Muscle of leg (tissue), 16 donors: ENCODE measurements around the gene GNG3. TPM values are rescaled to one million over a fixed set of nuclear protein-coding genes. Genes with fewer than 3 reads are reported as not detected.

Experiments used
- DNase-seq: peaks from one replicate; pipeline ENCODE4 v3.0.0; 2013
- H3K27ac ChIP-seq: one replicate; pipeline ENCODE4 v1.5.1; 2013; ENCODE audit warnings: mild to moderate bottlenecking, low read length, control low read depth
- H3K27me3 ChIP-seq: one replicate; pipeline ENCODE4 v1.6.1; 2013; ENCODE audit warnings: low read length; ENCODE audit not compliant: control insufficient read depth, insufficient read depth
- H3K36me3 ChIP-seq: one replicate; pipeline ENCODE4 v1.6.1; 2013; ENCODE audit warnings: low read length; ENCODE audit not compliant: control insufficient read depth, insufficient read depth
- H3K4me1 ChIP-seq: one replicate; pipeline ENCODE4 v1.6.1; 2013; ENCODE audit warnings: low read length; ENCODE audit not compliant: control insufficient read depth, insufficient read depth
- H3K4me3 ChIP-seq: one replicate; pipeline ENCODE4 v1.5.1; 2013; ENCODE audit warnings: low read length, control low read depth
- H3K9me3 ChIP-seq: replicated peaks from 2 replicates; pipeline ENCODE4 v1.6.1; 2013; ENCODE audit warnings: low read depth, low read length; ENCODE audit not compliant: control insufficient read depth
- WGBS: methylation state at CpG from one replicate; pipeline ENCODE4 v1.1.5; 2013; ENCODE audit warnings: missing lambda C conversion rate; ENCODE audit not compliant: insufficient coverage; 5-methylcytosine and 5-hydroxymethylcytosine counted together
- long read RNA-seq, 11 donors: transcript quantifications; one replicate each; lab custom pipeline, GENCODE V29; 2026
- polyA plus RNA-seq, 8 donors: library from polyadenylated mRNA; unstranded; fragments of 120-200 nt; gene quantifications; one replicate each; pipeline versions ENCODE4 v1.2.1 to v1.2.3, GENCODE V29; 2013; ENCODE audit warnings: inconsistent platforms in 1 of 8, low replicate concordance in 1 of 8; ENCODE audit not compliant: insufficient read length in 8 of 8, insufficient read depth in 1 of 8
- total RNA-seq: library from RNA; stranded (reverse); fragments of 120-200 nt; gene quantifications from one replicate; pipeline ENCODE4 v1.2.4, GENCODE V29; 2013

The GNG3 gene
- total RNA-seq (not detected), polyA plus RNA-seq (1 to 10 TPM in 1 of 8 donors, under 1 TPM in 7; 0.28 to 1.5 (median 0.48) TPM)
- long read RNA-seq, donor 1 = 0 reads
- long read RNA-seq, donor 2 = 0 reads
- long read RNA-seq, donor 3 = 0 reads
- long read RNA-seq, donor 4, partial matches to known transcripts = 0 of 1 reads
- long read RNA-seq, donor 4, other reads (novel, unspliced or antisense) = 0 of 1 reads
- long read RNA-seq, donor 5 = 0 reads
- long read RNA-seq, donor 6 = 0 reads
- long read RNA-seq, donor 7, partial matches to known transcripts = 0 of 1 reads
- long read RNA-seq, donor 7, other reads (novel, unspliced or antisense) = 0 of 1 reads
- long read RNA-seq, donor 8 = 0 reads
- long read RNA-seq, donor 9 = 0 reads
- long read RNA-seq, donor 10 = 0 reads
- long read RNA-seq, donor 11 = 0 reads

GRCh38 chr11:62707277-62707861, at the start of gene GNG3, which contains the start of gene BSCL2:
Gene GNG3 (plus strand): TSS chr11:62707676. CDS start chr11:62708296, 620 bp downstream.
Gene BSCL2 (minus strand): TSS chr11:62707424. CDS start chr11:62707195, 229 bp downstream.
- Histone ChIP-seq H3K36me3 (peaks cover 29% of the 10 kb centered on the region), H3K4me3 (peak within 1 kb of the TSS; percentile 92), H3K9me3 (no peaks in the 10 kb centered on the region), H3K27me3 (no peaks in the 10 kb centered on the region), H3K4me1 (peaks cover 43% of the 10 kb centered on the region), H3K27ac (peak within 1 kb of the TSS; percentile 87)
- 71% methylated on average over 5 of the region's 10 CpGs for whole genome bisulfite sequencing
- peak; percentile 46 for DNase-seq

DNA sequence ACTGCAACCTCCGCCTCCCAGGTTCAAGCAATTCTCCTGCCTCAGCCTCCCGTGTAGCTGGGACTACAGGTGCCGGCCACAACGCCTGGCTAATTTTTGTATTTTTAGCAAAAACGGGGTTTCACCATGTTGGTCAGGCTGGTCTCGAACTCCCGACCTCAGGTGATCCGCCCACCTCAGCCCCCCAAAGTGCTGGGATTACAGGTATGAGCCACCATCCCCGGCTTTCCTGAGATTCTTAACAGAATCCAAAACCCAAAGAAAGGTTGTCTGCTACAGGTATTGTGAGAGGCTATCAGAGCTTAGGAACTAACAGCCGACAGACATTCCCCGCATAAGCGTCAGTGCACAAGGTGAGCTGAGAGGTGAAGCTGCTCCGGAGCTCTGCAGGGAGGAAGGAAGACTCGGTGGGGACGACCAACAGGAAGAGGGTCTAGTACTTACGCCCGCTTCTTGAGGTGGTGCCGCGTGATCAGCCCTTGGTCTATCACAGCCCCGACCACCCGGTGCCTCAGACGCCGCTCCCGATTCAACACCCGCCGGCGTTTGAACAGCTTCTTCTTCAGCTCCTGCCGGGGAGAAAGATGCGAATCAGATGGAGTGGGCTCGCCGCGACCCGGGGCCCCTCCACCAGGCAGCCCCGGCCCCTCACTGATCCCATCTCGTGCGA, 42.9 kb upstream of the GNG3 start:
- no peak for DNase-seq
- 2% methylated on average over 34 of the region's 36 CpGs for WGBS
- H3K4me1 ChIP-seq = peaks cover 18% of the 10 kb centered on the region
- peak overlapping the region; percentile 97 for H3K27ac ChIP-seq
- no peaks in the 10 kb centered on the region for H3K9me3 ChIP-seq
- H3K4me3 ChIP-seq = peak overlapping the region; percentile 95
- peaks cover 28% of the 10 kb centered on the region for H3K36me3 ChIP-seq
- H3K27me3 ChIP-seq = no peaks in the 10 kb centered on the region

DNA sequence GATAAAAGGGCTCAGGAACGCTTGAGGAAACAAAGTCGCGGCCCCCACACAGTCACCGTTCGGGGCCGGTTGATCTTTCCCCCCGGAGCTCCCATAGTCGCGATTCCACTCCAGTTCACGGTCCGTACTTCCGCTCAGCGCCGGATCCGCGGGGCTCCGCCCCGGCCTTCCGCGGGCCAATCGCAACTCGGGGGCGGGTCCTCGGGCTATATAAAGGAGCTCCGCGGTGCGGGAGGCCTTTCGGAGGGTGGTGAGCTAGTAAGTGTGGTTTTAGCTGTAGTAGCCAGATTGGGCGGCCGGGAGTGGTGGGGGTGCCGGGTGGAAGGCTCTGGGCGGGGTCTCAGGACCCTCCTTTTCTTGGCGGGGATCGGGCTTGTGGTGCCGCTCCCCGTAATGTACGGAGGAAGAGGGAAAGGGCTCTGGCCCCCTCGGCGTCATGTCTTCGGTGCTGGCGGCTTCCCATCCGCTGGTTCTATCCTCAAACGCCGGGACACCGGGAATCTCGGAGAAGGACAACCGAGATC, 42.3 kb upstream of the GNG3 start, which contains the start of the genes C11orf98 and CSKMT:
C11orf98 (minus strand) TSS at position 136 of the 524 bp plus-strand sequence; CDS start at position 95, 41 bp downstream.
CSKMT (plus strand) TSS at position 238 of the 524 bp plus-strand sequence. CDS start 568 bp downstream, outside the sequence.
- H3K9me3 ChIP-seq = no peaks in the 10 kb centered on the region
- H3K4me1 ChIP-seq = peaks cover 24% of the 10 kb centered on the region

GRCh38 chr11:62665599-62666258, 41.7 kb upstream of the GNG3 start:
- Histone ChIP-seq H3K9me3 (no peaks in the 10 kb centered on the region), H3K27me3 (no peaks in the 10 kb centered on the region), H3K36me3 (peaks cover 28% of the 10 kb centered on the region), H3K4me1 (peaks cover 25% of the 10 kb centered on the region), H3K4me3 (peak overlapping the region; percentile 95), H3K27ac (peak overlapping the region; percentile 97)
- DNase-seq = no peak
- WGBS = 2% methylated on average over 37 of the region's 39 CpGs

More for the DNA sequence above, 42.3 kb upstream of the GNG3 start, which contains the start of the genes C11orf98 and CSKMT:
- under 1% methylated on average over 43 of the region's 47 CpGs for WGBS
- H3K36me3 ChIP-seq = peaks cover 28% of the 10 kb centered on the region
- H3K27me3 ChIP-seq = no peaks in the 10 kb centered on the region
- H3K27ac ChIP-seq = peak within 1 kb of the TSS; percentile 97
- peak within 1 kb of the TSS; percentile 95 for H3K4me3 ChIP-seq
- DNase-seq = peak; percentile 98

DNA sequence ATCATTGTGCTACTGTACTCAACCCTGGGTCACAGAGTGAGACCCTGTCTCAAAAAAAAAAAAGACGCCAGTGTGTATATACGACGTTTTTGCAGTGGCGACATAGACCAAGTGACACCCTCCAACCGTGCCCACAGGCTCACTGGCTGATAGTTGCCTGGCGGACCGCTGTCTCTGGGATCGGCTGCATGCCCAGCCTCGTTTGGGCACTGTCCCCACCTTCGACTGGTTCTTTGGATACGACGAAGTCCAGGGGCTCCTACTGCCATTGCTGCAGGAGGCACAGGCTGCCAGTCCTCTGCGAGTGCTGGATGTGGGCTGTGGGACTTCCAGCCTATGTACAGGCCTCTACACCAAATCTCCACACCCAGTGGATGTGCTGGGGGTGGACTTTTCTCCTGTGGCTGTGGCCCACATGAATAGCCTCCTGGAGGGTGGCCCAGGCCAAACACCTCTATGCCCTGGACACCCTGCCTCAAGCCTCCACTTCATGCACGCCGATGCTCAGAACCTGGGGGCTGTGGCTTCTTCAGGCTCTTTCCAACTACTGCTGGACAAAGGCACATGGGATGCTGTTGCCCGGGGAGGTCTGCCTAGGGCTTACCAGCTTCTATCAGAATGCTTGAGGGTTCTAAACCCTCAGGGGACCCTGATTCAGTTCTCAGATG, 41.1 kb upstream of the GNG3 start:
- H3K4me3 ChIP-seq = peak overlapping the region; percentile 95
- H3K9me3 ChIP-seq = no peaks in the 10 kb centered on the region
- H3K27me3 ChIP-seq = no peaks in the 10 kb centered on the region
- H3K4me1 ChIP-seq = peaks cover 28% of the 10 kb centered on the region
- DNase-seq = no peak
- H3K36me3 ChIP-seq = peaks cover 28% of the 10 kb centered on the region
- H3K27ac ChIP-seq = peak overlapping the region; percentile 97
- WGBS = 48% methylated on average over 8 of the region's 16 CpGs

GRCh38 chr11:62667460-62667859, 40.0 kb upstream of the GNG3 start:
- H3K27me3 ChIP-seq = no peaks in the 10 kb centered on the region
- H3K36me3 ChIP-seq = peaks cover 23% of the 10 kb centered on the region
- H3K27ac ChIP-seq = no peak overlapping the region
- H3K4me1 ChIP-seq = peaks cover 32% of the 10 kb centered on the region
- DNase-seq = no peak
- WGBS = no CpG with 5 or more reads among the region's 2 CpGs
- no peak overlapping the region for H3K4me3 ChIP-seq
- H3K9me3 ChIP-seq = no peaks in the 10 kb centered on the region

- H3K27me3 ChIP-seq = no peaks in the 10 kb centered on the region
- no peak for DNase-seq
- H3K4me3 ChIP-seq = no peak overlapping the region
- H3K4me1 ChIP-seq = peaks cover 39% of the 10 kb centered on the region
- H3K9me3 ChIP-seq = no peaks in the 10 kb centered on the region
- 78% methylated on average over 1 of the region's 4 CpGs for WGBS
- H3K36me3 ChIP-seq = peaks cover 29% of the 10 kb centered on the region
- H3K27ac ChIP-seq = no peak overlapping the region
These were observed 37.9 kb upstream of the GNG3 start for GRCh38 chr11:62669420-62670161.

- peaks cover 35% of the 10 kb centered on the region for H3K4me1 ChIP-seq
- peaks cover 30% of the 10 kb centered on the region for H3K36me3 ChIP-seq
- no peaks in the 10 kb centered on the region for H3K27me3 ChIP-seq
- WGBS = 0% methylated on average over 8 of the region's 17 CpGs
- no peaks in the 10 kb centered on the region for H3K9me3 ChIP-seq
- peak overlapping the region; percentile 77 for H3K4me3 ChIP-seq
- no peak for DNase-seq
- peak overlapping the region; percentile 96 for H3K27ac ChIP-seq
These were observed 36.3 kb upstream of the GNG3 start for GRCh38 chr11:62671236-62671607.
